Measurements from ENCODE around the gene ARHGAP44. TPM values are rescaled to one million over a fixed set of nuclear protein-coding genes. Genes with fewer than 3 reads are reported as not detected.

ARHGAP44 gene
- total RNA-seq, 1 experiment from 2014 or later = 9.9 TPM

GRCh38 chr17:12995106-12995895 lies 206.0 kb downstream of the ARHGAP44 start:
- Mint-ChIP-seq H3K27me3 (ENCODE audit: low read depth) (no peaks in the 10 kb centered on the region), H3K27ac (no peak overlapping the region; a peak in 1 of 7 replicates), H3K4me1 (no peaks in the 10 kb centered on the region), H3K36me3 (ENCODE audit: insufficient read depth in 1 of 3, low read depth in 3 of 3) (peaks cover 35 to 99% (median 88%) of the 10 kb centered on the region in 3 experiments), H3K9me3 (no peaks in the 10 kb centered on the region), H3K4me3 (no peak overlapping the region)
- Histone ChIP-seq H4K91ac (ENCODE audit: insufficient read length, low read depth, low read length) (no peak overlapping the region), H3K14ac (ENCODE audit: insufficient read depth, low read length) (no peak overlapping the region), H3K9me3 (ENCODE audit: control insufficient read depth, low read depth, low read length) (no peaks in the 10 kb centered on the region), H3K4me1 (ENCODE audit: insufficient read depth, low read length) (no peaks in the 10 kb centered on the region), H3K18ac (ENCODE audit: insufficient read length, low read depth, low read length) (no peak overlapping the region), H2BK20ac (ENCODE audit: low read depth, low read length, poor library complexity, severe bottlenecking) (no peak overlapping the region), H2BK5ac (ENCODE audit: insufficient read length, low read length) (no peak overlapping the region), H2BK12ac (ENCODE audit: insufficient read length, low read depth, low read length) (no peak overlapping the region), H3K27ac (ENCODE audit: insufficient read length, low read depth, low read length) (no peak overlapping the region), H3K23me2 (ENCODE audit: insufficient read length, low read depth, low read length, poor library complexity, severe bottlenecking) (no peaks in the 10 kb centered on the region), H4K20me1 (ENCODE audit: control insufficient read depth, insufficient read depth, insufficient read length) (no peaks in the 10 kb centered on the region), H4K8ac (replicated peaks; ENCODE audit: insufficient read length, low read depth, low read length) (no peak overlapping the region), H2AK5ac (ENCODE audit: insufficient read length, low read length) (no peak overlapping the region), H3K79me2 (ENCODE audit: insufficient read depth, low read length) (no peaks in the 10 kb centered on the region), H3K4ac (ENCODE audit: low read depth, low read length) (no peak overlapping the region), H3K27me3 (ENCODE audit: insufficient read depth, low read length) (no peaks in the 10 kb centered on the region), H3K79me1 (ENCODE audit: insufficient read depth, low read depth, low read length, poor library complexity, severe bottlenecking) (no peaks in the 10 kb centered on the region), H2AFZ (ENCODE audit: low read length) (no peak overlapping the region), H3K9ac (ENCODE audit: extremely low read depth, insufficient read length, low read length) (no peak overlapping the region), H2BK120ac (ENCODE audit: low read depth, low read length, poor library complexity, severe bottlenecking) (no peak overlapping the region), H4K5ac (ENCODE audit: insufficient read length, low read depth, low read length) (no peak overlapping the region), H3K4me2 (ENCODE audit: insufficient read depth, insufficient read length, low read length) (no peak overlapping the region), H3K23ac (ENCODE audit: insufficient read length, low read depth, low read length) (no peak overlapping the region), H2BK15ac (ENCODE audit: low read depth, low read length) (no peak overlapping the region), H3T11ph (ENCODE audit: low read length) (no peak overlapping the region), H3K56ac (ENCODE audit: insufficient read length, low read depth, low read length) (no peak overlapping the region)
- DNase-seq = no peak
- TF ChIP-seq, protein P1, sequence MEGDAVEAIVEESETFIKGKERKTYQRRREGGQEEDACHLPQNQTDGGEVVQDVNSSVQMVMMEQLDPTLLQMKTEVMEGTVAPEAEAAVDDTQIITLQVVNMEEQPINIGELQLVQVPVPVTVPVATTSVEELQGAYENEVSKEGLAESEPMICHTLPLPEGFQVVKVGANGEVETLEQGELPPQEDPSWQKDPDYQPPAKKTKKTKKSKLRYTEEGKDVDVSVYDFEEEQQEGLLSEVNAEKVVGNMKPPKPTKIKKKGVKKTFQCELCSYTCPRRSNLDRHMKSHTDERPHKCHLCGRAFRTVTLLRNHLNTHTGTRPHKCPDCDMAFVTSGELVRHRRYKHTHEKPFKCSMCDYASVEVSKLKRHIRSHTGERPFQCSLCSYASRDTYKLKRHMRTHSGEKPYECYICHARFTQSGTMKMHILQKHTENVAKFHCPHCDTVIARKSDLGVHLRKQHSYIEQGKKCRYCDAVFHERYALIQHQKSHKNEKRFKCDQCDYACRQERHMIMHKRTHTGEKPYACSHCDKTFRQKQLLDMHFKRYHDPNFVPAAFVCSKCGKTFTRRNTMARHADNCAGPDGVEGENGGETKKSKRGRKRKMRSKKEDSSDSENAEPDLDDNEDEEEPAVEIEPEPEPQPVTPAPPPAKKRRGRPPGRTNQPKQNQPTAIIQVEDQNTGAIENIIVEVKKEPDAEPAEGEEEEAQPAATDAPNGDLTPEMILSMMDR (conservative IDR thresholded peaks at IDR 0.05) = no peak
- no CpG with 5 or more reads among the region's 11 CpGs for WGBS (ENCODE audit: extremely low coverage, insufficient read length, low lambda C conversion rate)
